ENCODE results near the gene RS1.

GRCh38 chrX:18701621-18702361 is 29.9 kb upstream of the RS1 start:
- TF ChIP-seq CTCF (conservative IDR thresholded peaks at IDR 0.05; ENCODE audit: low read depth, low read length) (no peak), EZH2phosphoT487 (IDR thresholded peaks at IDR 0.05; ENCODE audit: borderline replicate concordance, low read length) (no peak), EZH2 (IDR thresholded peaks at IDR 0.05; ENCODE audit: low read length, unreplicated experiment) (no peak)

All from PC-3 (cell line).